Measurements from ENCODE around the gene NRIP1.

DNA sequence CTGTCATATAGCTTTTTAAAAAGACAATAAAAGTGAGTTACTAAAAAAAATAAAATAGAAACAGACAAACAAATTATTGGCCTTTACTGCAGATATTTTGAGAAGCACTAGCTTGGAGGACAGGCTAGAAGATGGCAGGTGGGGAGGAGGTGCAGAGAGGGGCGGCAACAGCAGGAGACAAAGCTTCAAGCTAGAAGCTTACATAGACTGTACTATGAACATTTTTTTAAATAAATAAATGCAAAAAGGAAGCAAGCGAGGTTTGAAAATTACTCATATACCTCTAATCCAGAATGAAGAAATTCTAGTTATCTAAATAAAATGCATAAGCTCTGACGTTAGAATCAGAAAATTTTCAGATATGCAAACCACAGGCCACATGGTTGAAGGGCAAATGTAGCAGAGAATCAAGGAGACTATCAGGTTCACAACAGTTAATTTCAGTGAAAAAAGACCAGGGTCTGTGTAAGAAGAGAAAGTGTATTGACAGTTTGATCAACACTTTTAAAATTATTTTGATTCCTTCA lies 54.9 kb downstream of the NRIP1 start:
- TF ChIP-seq, protein P1, sequence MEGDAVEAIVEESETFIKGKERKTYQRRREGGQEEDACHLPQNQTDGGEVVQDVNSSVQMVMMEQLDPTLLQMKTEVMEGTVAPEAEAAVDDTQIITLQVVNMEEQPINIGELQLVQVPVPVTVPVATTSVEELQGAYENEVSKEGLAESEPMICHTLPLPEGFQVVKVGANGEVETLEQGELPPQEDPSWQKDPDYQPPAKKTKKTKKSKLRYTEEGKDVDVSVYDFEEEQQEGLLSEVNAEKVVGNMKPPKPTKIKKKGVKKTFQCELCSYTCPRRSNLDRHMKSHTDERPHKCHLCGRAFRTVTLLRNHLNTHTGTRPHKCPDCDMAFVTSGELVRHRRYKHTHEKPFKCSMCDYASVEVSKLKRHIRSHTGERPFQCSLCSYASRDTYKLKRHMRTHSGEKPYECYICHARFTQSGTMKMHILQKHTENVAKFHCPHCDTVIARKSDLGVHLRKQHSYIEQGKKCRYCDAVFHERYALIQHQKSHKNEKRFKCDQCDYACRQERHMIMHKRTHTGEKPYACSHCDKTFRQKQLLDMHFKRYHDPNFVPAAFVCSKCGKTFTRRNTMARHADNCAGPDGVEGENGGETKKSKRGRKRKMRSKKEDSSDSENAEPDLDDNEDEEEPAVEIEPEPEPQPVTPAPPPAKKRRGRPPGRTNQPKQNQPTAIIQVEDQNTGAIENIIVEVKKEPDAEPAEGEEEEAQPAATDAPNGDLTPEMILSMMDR (IDR thresholded peaks at IDR 0.05), result no peak
- TF ChIP-seq POLR2A (IDR thresholded peaks at IDR 0.05), result no peak
